Sigmoid colon (tissue), 4 donors: ENCODE measurements around the gene ZNF652.

Experiments
- CTCF ChIP-seq, 4 experiments: fragments of 450-650 bp in 3 of 4; fragments of 200-600 bp in 1 of 4; IDR thresholded peaks; one replicate each; pipeline ENCODE4 v1.5.1; 2016 to 2019; ENCODE audit warnings: antibody characterized with exemption in 4 of 4, mild to moderate bottlenecking in 3 of 4, moderate library complexity in 2 of 4
- EP300 ChIP-seq, 4 donors: sonication (generic); formaldehyde crosslinking; IDR thresholded peaks; one replicate each; pipeline ENCODE4 v1.6.1; 2017; ENCODE audit warnings: antibody characterized with exemption in 4 of 4

- no peak for TF ChIP-seq CTCF (IDR thresholded peaks at IDR 0.05)
- TF ChIP-seq EP300 (IDR thresholded peaks at IDR 0.05), result no peak
Measured at GRCh38 chr17:49333804-49334203, 28.2 kb downstream of the ZNF652 start.
